Gastrocnemius medialis (tissue), 4 donors: ENCODE measurements around the gene TBC1D22B. TPM values are rescaled to one million over a fixed set of nuclear protein-coding genes. Genes with fewer than 3 reads are reported as not detected.

Experiments
- ATAC-seq, 2 donors: fragments of 150-250 bp; one replicate each; pipeline ENCODE4 v1.9.1; 2016
- DNase-seq, 2 donors: peaks; one replicate each; pipeline ENCODE4 v3.0.0-alpha.2; 2019
- H3K27ac ChIP-seq, 4 donors: fragments of 200-600 bp; sonication (generic); 1 replicate in 1 of 4; 2 replicates in 3 of 4; pipeline ENCODE4 v1.5.1; 2016 to 2018; ENCODE audit warnings: mild to moderate bottlenecking in 2 of 4, moderate library complexity in 1 of 4
- H3K27me3 ChIP-seq, 3 donors: fragments of 200-600 bp; sonication (generic) in 2 of 3; 1 replicate in 1 of 3; 2 replicates in 2 of 3; pipeline versions ENCODE4 v1.5.1 to v1.6.0; 2016 to 2019; ENCODE audit warnings: mild to moderate bottlenecking in 1 of 3, moderate library complexity in 1 of 3
- H3K36me3 ChIP-seq, 2 donors: fragments of 200-600 bp; sonication (generic) in 1 of 2; one replicate each; pipeline ENCODE4 v1.5.1; 2017 to 2018
- H3K4me1 ChIP-seq, 2 donors: fragments of 200-600 bp; sonication (generic) in 1 of 2; one replicate each; pipeline ENCODE4 v1.5.1; 2016 to 2017; ENCODE audit warnings: mild to moderate bottlenecking in 2 of 2
- H3K4me3 ChIP-seq, 4 donors: fragments of 200-600 bp; sonication (generic) in 3 of 4; 1 replicate in 1 of 4; 2 replicates in 3 of 4; pipeline ENCODE4 v1.5.1; 2016 to 2019; ENCODE audit warnings: mild to moderate bottlenecking in 2 of 4
- H3K9me3 ChIP-seq, 3 donors: fragments of 200-600 bp; sonication (generic) in 2 of 3; 1 replicate in 1 of 3; 2 replicates in 2 of 3; pipeline ENCODE4 v1.5.1; 2016 to 2019
- POLR2A ChIP-seq, 2 donors: fragments of 450-650 bp; IDR thresholded peaks; one replicate each; pipeline ENCODE4 v1.6.1; 2017; ENCODE audit warnings: antibody characterized with exemption in 2 of 2, mild to moderate bottlenecking in 2 of 2, moderate library complexity in 2 of 2
- in situ Hi-C, 4 donors: fragments of 200-750 bp; cut with MboI; loops; one replicate each; pipeline versions ENCODE4 v1.15.0 to v1.8.0; 2017; ENCODE audit warnings: low sequenced_read_pairs in 4 of 4
- intact Hi-C: fragments of 100-400 bp; cut with DNase I; formaldehyde crosslinking; loops from one replicate; pipeline ENCODE4 v1.15.1; 2023; ENCODE audit warnings: low total_unique reads
- total RNA-seq, 4 donors: library from RNA; depleted of rRNA; stranded (reverse); fragments of >200 nt; gene quantifications; one replicate each; pipeline versions ENCODE4 v1.1.0 to v1.2.3, GENCODE V29; 2016
- TF ChIP-seq, protein P1 (sequence below), 5 experiments: fragments of 450-650 bp in 3 of 5; fragments of 200-600 bp in 2 of 5; sonication (generic) in 2 of 5; IDR thresholded peaks in 4 of 5; conservative IDR thresholded peaks in 1 of 5; 1 replicate in 4 of 5; 2 replicates in 1 of 5; pipeline ENCODE4 v1.5.1; 2016 to 2019; ENCODE audit warnings: antibody characterized with exemption in 5 of 5, mild to moderate bottlenecking in 3 of 5, moderate library complexity in 3 of 5

The TBC1D22B gene
- total RNA-seq, 4 donors from 2014 or later = 6.3 to 12.3 (median 7.7) TPM

DNA sequence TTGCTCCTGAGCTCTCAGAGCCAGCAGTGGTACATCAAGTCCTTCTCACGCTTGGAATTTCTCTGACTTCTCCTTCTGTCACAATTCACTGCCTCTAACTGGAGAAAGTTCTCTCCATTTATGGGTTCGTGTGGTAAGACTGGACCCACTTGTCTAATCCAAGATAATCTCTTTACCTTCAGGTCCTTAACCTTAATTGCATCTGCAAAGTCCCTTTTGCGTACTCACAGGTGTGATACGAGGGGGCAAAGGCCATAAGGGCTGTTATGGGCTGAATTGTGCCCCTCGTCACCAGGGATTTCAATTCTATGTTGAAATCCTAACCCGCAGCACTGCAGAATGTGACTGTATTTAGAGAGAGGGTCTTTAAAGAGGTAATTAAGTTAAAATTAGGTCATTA lies 27.5 kb upstream of the TBC1D22B start:
- DNase-seq (no peak), ATAC-seq (no peak)
- no peaks in the 10 kb centered on the region for H3K36me3 ChIP-seq
- H3K27ac ChIP-seq = no peak overlapping the region
- no peaks in the 10 kb centered on the region for H3K9me3 ChIP-seq
- H3K27me3 ChIP-seq = no peaks in the 10 kb centered on the region
- H3K4me3 ChIP-seq = no peak overlapping the region
- intact Hi-C loops (no loop called here), in situ Hi-C loops (no loop called here)
- TF ChIP-seq, protein P1, sequence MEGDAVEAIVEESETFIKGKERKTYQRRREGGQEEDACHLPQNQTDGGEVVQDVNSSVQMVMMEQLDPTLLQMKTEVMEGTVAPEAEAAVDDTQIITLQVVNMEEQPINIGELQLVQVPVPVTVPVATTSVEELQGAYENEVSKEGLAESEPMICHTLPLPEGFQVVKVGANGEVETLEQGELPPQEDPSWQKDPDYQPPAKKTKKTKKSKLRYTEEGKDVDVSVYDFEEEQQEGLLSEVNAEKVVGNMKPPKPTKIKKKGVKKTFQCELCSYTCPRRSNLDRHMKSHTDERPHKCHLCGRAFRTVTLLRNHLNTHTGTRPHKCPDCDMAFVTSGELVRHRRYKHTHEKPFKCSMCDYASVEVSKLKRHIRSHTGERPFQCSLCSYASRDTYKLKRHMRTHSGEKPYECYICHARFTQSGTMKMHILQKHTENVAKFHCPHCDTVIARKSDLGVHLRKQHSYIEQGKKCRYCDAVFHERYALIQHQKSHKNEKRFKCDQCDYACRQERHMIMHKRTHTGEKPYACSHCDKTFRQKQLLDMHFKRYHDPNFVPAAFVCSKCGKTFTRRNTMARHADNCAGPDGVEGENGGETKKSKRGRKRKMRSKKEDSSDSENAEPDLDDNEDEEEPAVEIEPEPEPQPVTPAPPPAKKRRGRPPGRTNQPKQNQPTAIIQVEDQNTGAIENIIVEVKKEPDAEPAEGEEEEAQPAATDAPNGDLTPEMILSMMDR (IDR thresholded peaks at IDR 0.05 in 4 of 5, conservative IDR thresholded peaks at IDR 0.05 in 1 of 5) = no peak
- TF ChIP-seq POLR2A (IDR thresholded peaks at IDR 0.05) = no peak
- no peaks in the 10 kb centered on the region for H3K4me1 ChIP-seq

DNA sequence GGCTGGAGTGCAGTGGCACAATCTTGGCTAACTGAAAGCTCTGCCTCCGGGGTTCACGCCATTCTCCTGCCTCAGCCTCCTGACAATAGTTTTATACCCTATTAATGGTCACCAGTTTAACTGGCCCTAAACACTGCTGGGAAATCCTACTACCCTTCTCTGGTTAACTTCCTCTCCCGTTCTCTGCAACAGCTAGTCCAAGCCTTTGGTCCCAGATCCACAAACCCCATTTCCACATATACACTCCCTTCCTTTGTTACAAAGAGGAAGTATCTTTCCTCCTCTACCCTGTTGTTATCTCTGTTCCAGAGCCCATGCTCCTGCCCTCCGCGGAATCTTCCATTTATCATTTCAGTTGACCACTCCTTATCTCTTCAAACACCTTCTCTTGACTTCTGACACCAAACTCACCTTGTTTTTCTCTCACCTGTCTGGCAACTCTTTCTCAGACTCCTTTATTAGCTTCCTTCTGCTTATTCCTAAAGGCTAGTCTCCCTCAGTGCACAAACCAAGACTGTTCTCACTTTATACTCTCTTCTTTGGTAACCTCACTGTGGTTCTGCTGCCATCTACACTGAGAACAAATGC lies 25.0 kb upstream of the TBC1D22B start:
- DNase-seq (no peak), ATAC-seq (no peak)
- H3K4me1 ChIP-seq = no peaks in the 10 kb centered on the region
- in situ Hi-C loops = no loop called here
- TF ChIP-seq POLR2A (IDR thresholded peaks at IDR 0.05) = no peak
- TF ChIP-seq, protein P1 (IDR thresholded peaks at IDR 0.05 in 4 of 5, conservative IDR thresholded peaks at IDR 0.05 in 1 of 5) = no peak
- H3K4me3 ChIP-seq = no peak overlapping the region
- no peak overlapping the region for H3K27ac ChIP-seq
- intact Hi-C loops = no loop called here
- H3K36me3 ChIP-seq = no peaks in the 10 kb centered on the region
- no peaks in the 10 kb centered on the region for H3K9me3 ChIP-seq
- H3K27me3 ChIP-seq = no peaks in the 10 kb centered on the region

DNA sequence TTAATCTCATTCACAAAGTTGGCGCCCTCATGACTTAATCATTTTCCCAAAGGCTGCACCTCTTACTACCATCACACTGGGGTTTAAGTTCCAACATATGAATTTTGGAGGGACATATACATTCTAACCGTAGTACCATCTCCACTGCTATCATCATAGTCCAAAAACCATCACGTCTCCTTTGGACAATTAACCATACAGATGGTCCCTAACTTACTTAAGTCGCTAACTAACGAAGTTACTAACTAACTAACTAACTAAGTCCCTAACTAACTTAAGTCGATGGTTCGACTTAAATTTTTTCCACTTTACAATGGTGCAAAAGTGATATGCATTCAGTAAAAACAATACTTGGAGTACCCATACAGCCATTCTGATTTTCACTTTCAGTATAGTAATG lies 24.0 kb upstream of the TBC1D22B start:
- TF ChIP-seq, protein P1 (IDR thresholded peaks at IDR 0.05 in 4 of 5, conservative IDR thresholded peaks at IDR 0.05 in 1 of 5) = no peak
- TF ChIP-seq POLR2A (IDR thresholded peaks at IDR 0.05) = no peak
- H3K4me1 ChIP-seq = no peaks in the 10 kb centered on the region
- H3K9me3 ChIP-seq = no peaks in the 10 kb centered on the region
- H3K4me3 ChIP-seq = no peak overlapping the region
- intact Hi-C loops = no loop called here
- no peak overlapping the region for H3K27ac ChIP-seq
- no peaks in the 10 kb centered on the region for H3K27me3 ChIP-seq
- no peaks in the 10 kb centered on the region for H3K36me3 ChIP-seq
- ATAC-seq (no peak), DNase-seq (no peak)
- in situ Hi-C loops = no loop called here

DNA sequence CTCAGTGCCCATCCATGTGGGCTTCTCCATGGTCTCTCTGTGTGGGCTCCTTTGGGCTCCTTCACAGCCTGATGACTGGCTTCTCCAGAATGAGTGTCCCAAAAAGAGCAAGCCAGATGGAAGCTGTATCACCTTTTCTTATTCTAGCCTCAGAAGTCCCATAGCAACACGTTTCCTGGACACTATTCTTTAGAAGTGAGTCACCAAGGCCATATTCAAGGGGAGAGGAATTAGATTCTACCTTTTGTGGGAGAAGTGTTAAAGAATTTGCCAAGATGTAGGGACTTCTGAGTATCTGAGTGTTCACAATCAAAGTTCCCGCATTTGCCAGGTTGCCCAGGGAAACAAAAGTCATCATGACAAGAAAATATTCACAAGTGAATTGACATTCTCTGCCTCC lies 20.7 kb upstream of the TBC1D22B start:
- Histone ChIP-seq H3K4me1 (peaks cover 12 to 14% of the 10 kb centered on the region in 2 donors), H3K9me3 (no peaks in the 10 kb centered on the region), H3K36me3 (no peaks in the 10 kb centered on the region), H3K27me3 (no peaks in the 10 kb centered on the region), H3K4me3 (no peak overlapping the region), H3K27ac (no peak overlapping the region)
- intact Hi-C loops (no loop called here), in situ Hi-C loops (no loop called here)
- no peak for TF ChIP-seq POLR2A (IDR thresholded peaks at IDR 0.05)
- TF ChIP-seq, protein P1 (IDR thresholded peaks at IDR 0.05 in 4 of 5, conservative IDR thresholded peaks at IDR 0.05 in 1 of 5) = no peak
- no peak for DNase-seq
- ATAC-seq = no peak

DNA sequence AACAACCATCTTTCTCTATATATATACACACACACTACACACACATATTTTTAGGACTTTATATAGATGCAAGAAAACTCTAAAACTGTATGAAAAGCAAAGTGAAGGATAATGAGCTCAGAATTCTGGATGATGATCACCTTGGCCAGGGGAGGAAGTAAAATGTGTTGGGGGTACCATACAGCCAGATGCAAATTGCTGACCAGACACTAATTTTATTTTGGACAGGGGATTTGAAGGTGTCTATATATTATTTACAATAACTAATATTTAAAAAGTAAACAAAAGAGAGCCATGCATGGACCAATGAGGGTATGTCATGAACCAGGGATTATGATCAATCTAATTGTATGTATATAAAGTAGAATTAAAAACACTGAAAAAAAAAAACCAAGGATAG lies 19.8 kb upstream of the TBC1D22B start:
- no peaks in the 10 kb centered on the region for H3K36me3 ChIP-seq
- intact Hi-C loops = no loop called here
- DNase-seq (no peak), ATAC-seq (no peak)
- H3K27ac ChIP-seq = no peak overlapping the region
- no peak for TF ChIP-seq POLR2A (IDR thresholded peaks at IDR 0.05)
- TF ChIP-seq, protein P1 (IDR thresholded peaks at IDR 0.05 in 4 of 5, conservative IDR thresholded peaks at IDR 0.05 in 1 of 5) = no peak
- no peak overlapping the region for H3K4me3 ChIP-seq
- no peaks in the 10 kb centered on the region for H3K9me3 ChIP-seq
- no peaks in the 10 kb centered on the region for H3K27me3 ChIP-seq
- H3K4me1 ChIP-seq = peaks cover 18 to 23% of the 10 kb centered on the region in 2 donors
- in situ Hi-C loops = no loop called here
